Body of pancreas (tissue), 4 donors: Measurements from ENCODE around the gene PRODH2. TPM values are rescaled to one million over a fixed set of nuclear protein-coding genes. Genes with fewer than 3 reads are reported as not detected.
"Not testable (repeated sequence)": the region's sequence is repeated elsewhere in the genome, so short reads cannot be mapped to it uniquely, and the experiment has no call there.

Experiments used
- ATAC-seq: fragments of 150-250 bp; one replicate; pipeline ENCODE4 v1.9.1; 2016
- DNase-seq, 4 donors: peaks; one replicate each; pipeline ENCODE4 v3.0.0-alpha.2; 2019
- H3K27ac ChIP-seq, 4 donors: fragments of 200-600 bp; sonication (generic); 1 replicate in 3 of 4; 2 replicates in 1 of 4; pipeline versions ENCODE4 v1.5.1 to v1.6.1; 2016 to 2019; ENCODE audit warnings: mild to moderate bottlenecking in 1 of 4, mixed read lengths in 1 of 4, moderate library complexity in 1 of 4
- H3K27me3 ChIP-seq, 2 donors: fragments of 200-600 bp; sonication (generic); one replicate each; pipeline ENCODE4 v1.6.0; 2016; ENCODE audit warnings: mild to moderate bottlenecking in 1 of 2
- H3K36me3 ChIP-seq, 2 donors: fragments of 200-600 bp; sonication (generic); replicated peaks in 1 of 2; 2 replicates each; pipeline ENCODE4 v1.5.1; 2016; ENCODE audit warnings: low read depth in 2 of 2; ENCODE audit not compliant: insufficient read depth in 1 of 2
- H3K4me1 ChIP-seq: fragments of 200-600 bp; sonication (generic); one replicate; pipeline ENCODE4 v1.6.0; 2016
- H3K4me3 ChIP-seq, 2 donors: fragments of 200-600 bp; sonication (generic); 1 replicate in 1 of 2; 2 replicates in 1 of 2; pipeline ENCODE4 v1.5.1; 2016 to 2019
- H3K9me3 ChIP-seq, 3 donors: fragments of 200-600 bp; sonication (generic); 1 replicate in 2 of 3; 2 replicates in 1 of 3; pipeline ENCODE4 v1.5.1; 2016
- CTCF ChIP-seq, 7 experiments: fragments of 450-650 bp in 4 of 7; fragments of 200-600 bp in 3 of 7; sonication (generic) in 3 of 7; IDR thresholded peaks; one replicate each; pipeline ENCODE4 v1.5.1; 2016 to 2019; ENCODE audit warnings: antibody characterized with exemption in 7 of 7
- POLR2A ChIP-seq, 3 donors: fragments of 450-650 bp; IDR thresholded peaks; one replicate each; pipeline ENCODE4 v1.6.1; 2016; ENCODE audit warnings: antibody characterized with exemption in 3 of 3, mild to moderate bottlenecking in 2 of 3
- WGBS, 2 donors: methylation state at CpG; one replicate each; pipeline ENCODE4 v1.1.5; 2017; 5-methylcytosine and 5-hydroxymethylcytosine counted together
- intact Hi-C: fragments of 100-400 bp; cut with DNase I; formaldehyde crosslinking; loops from one replicate; pipeline ENCODE4 v1.15.1; 2023
- total RNA-seq, 2 donors: library from RNA; depleted of rRNA; stranded (reverse); fragments of >200 nt; gene quantifications; one replicate each; pipeline ENCODE4 v1.1.0, GENCODE V29; 2016

PRODH2 gene
- total RNA-seq, 2 donors from 2014 or later: 0.99 to 3.9 TPM

- Histone ChIP-seq H3K4me3 (no peak overlapping the region), H3K27ac (no peak overlapping the region), H3K9me3 (no peaks in the 10 kb centered on the region), H3K36me3 (no peaks in the 10 kb centered on the region), H3K4me1 (peaks cover 14% of the 10 kb centered on the region), H3K27me3 (no peaks in the 10 kb centered on the region)
- TF ChIP-seq POLR2A (IDR thresholded peaks at IDR 0.05): no peak
- WGBS, 2 donors: 46 to 50% methylated on average over 16 of the region's 16 CpGs
- ATAC-seq (no peak), DNase-seq (no peak)
- intact Hi-C loops: no loop called here
Observed at GRCh38 chr19:35774274-35775045, 38.2 kb downstream of the PRODH2 start.

DNA sequence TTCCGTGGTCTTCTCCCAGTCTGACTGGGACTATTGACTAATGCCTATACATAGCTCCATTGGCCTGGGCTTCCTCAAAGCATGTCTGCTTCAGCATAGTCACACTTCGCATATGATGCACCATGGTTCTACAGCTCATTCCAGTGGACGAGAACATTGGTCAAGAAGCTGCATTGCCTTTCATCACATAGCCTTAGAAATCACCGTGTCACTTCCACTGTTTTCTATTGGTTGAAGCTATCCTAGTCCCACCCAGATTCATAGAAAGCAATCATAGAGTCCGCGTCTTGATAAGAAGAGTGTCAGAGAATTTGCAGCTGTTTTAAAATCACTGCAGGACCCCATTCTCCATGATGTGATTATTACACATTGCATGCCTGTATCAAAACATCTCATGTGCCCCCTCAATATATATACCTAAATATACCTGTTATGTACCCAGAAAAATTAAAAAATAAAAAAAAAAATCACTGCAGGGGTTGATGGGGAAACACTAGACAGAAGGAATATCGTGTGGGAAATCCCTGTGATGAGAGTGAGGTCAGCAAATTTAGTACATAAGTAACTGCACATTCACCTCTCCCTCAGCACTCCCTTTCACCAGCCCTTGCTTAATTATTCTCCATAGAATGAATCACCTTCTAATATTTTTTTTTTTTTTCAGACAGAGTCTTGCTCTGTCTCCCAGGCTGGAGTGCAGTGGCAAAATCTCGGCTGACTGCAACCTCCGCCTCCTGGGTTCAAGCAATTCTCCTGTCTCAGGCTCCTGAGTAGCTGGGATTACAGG is 39.4 kb downstream of the PRODH2 start:
- no peak overlapping the region for H3K4me3 ChIP-seq
- WGBS, 2 donors: 42 to 55% methylated on average over 9 of the region's 9 CpGs
- H3K9me3 ChIP-seq: no peaks in the 10 kb centered on the region
- no peaks in the 10 kb centered on the region for H3K36me3 ChIP-seq
- intact Hi-C loops: no loop called here
- no peak overlapping the region for H3K27ac ChIP-seq
- H3K4me1 ChIP-seq: peaks cover 16% of the 10 kb centered on the region
- ATAC-seq (no peak), DNase-seq (no peak)
- no peaks in the 10 kb centered on the region for H3K27me3 ChIP-seq
- TF ChIP-seq CTCF (IDR thresholded peaks at IDR 0.05) (no peak), POLR2A (IDR thresholded peaks at IDR 0.05) (no peak)

GRCh38 chr19:35772362-35772761 is 40.3 kb downstream of the PRODH2 start:
- DNase-seq, H3K36me3 ChIP-seq, intact Hi-C loops, H3K4me3 ChIP-seq, H3K27me3 ChIP-seq, H3K27ac ChIP-seq, H3K9me3 ChIP-seq, ATAC-seq: not testable (repeated sequence)
- H3K4me1 ChIP-seq: peaks cover 25% of the 10 kb centered on the region
- 90 to 91% methylated on average over 5 of the region's 5 CpGs for WGBS, 2 donors

DNA sequence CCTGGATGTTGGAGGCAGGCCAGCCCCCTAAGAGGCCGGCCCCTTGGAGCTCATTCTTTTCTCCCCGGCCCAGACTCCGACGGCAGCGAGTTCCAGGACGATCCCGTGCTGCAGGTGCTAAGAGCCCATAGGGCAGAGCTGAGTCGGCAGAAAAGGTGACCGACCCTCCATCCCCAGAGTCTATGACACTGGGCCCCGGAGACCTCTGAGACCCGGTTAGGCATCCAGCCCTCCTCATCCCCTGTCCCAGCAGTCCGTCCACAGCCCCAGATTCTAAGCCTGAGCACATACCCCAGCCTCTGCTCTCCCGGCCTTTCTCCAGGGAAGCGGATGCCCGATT is 44.6 kb downstream of the PRODH2 start:
- H3K27ac ChIP-seq: peak overlapping the region in 1 of 4 donors; percentile 24
- intact Hi-C loops: no loop called here
- H3K36me3 ChIP-seq: peaks cover 0 to 5% of the 10 kb centered on the region in 2 donors
- no peaks in the 10 kb centered on the region for H3K9me3 ChIP-seq
- no peak for ATAC-seq
- H3K4me1 ChIP-seq: peaks cover 12% of the 10 kb centered on the region
- no peak for DNase-seq
- no peaks in the 10 kb centered on the region for H3K27me3 ChIP-seq
- WGBS, 2 donors: 49 to 58% methylated on average over 11 to 15 of the region's 15 CpGs
- no peak for TF ChIP-seq POLR2A (IDR thresholded peaks at IDR 0.05)
- no peak for TF ChIP-seq CTCF (IDR thresholded peaks at IDR 0.05)
- no peak overlapping the region for H3K4me3 ChIP-seq

GRCh38 chr19:35767288-35768081 is 45.2 kb downstream of the PRODH2 start:
- Histone ChIP-seq H3K36me3 (peaks cover 0 to 5% of the 10 kb centered on the region in 2 donors), H3K27me3 (no peaks in the 10 kb centered on the region), H3K4me3 (no peak overlapping the region), H3K4me1 (peaks cover 12% of the 10 kb centered on the region), H3K9me3 (no peaks in the 10 kb centered on the region), H3K27ac (peak overlapping the region in 3 of 4 donors; percentile 19 to 27 (median 24))
- no peak for TF ChIP-seq CTCF (IDR thresholded peaks at IDR 0.05)
- TF ChIP-seq POLR2A (IDR thresholded peaks at IDR 0.05): no peak
- DNase-seq: peak; percentile 49 to 81 (median 66)
- intact Hi-C loops: no loop called here
- peak; percentile 71 for ATAC-seq
- 36 to 88% methylated on average over 9 to 24 of the region's 34 CpGs for WGBS, 2 donors
